A549 treated with Hydrocortisone at 1 μM for 4 hours (cell line): ENCODE measurements around the gene NUSAP1. TPM values are rescaled to one million over a fixed set of nuclear protein-coding genes. Genes with fewer than 3 reads are reported as not detected.

ENCODE experiments used
- total RNA-seq: library from RNA; stranded (reverse); fragments of 200-300 nt; extraction: Qiagen RNA extraction; gene quantifications from 5 replicates; pipeline ENCODE4 v1.2.3, GENCODE V29; 2022

Gene NUSAP1
- 57.2 to 97.0 TPM (median 69.6 TPM) in 5 replicates for total RNA-seq

GRCh38 chr15:41332194-41333025 is at the start of gene NUSAP1, which contains the start of gene OIP5:
Gene NUSAP1, plus strand, starts transcription at chr15:41332881. Its CDS starts 77 bp downstream, at chr15:41332958.
Gene OIP5, minus strand, starts transcription at chr15:41332591. Its CDS starts 30 bp downstream, at chr15:41332561.

GRCh38 chr15:41416742-41417417 is 84.2 kb downstream of the NUSAP1 start, which contains the start of gene RTF1:
Gene RTF1, plus strand, starts transcription at chr15:41417095. Its CDS starts 21 bp downstream, at chr15:41417116.

Other genes starting within 250 kb of the NUSAP1 start
- 12.2 to 15.6 TPM (median 13.1 TPM) in 5 replicates for gene INO80, start 216.6 kb upstream of the NUSAP1 start, total RNA-seq
- 0.06 to 0.22 TPM in 2 of 5 replicates, not detected in the others for gene EXD1, start 102.1 kb upstream of the NUSAP1 start, total RNA-seq
- 54.8 to 87.4 TPM (median 58.1 TPM) in 5 replicates for gene CHP1, start 101.6 kb upstream of the NUSAP1 start, total RNA-seq
- 13.0 to 13.8 TPM (median 13.1 TPM) in 5 replicates for gene OIP5, start 290 bp upstream of the NUSAP1 start, total RNA-seq
- gene NDUFAF1, start 69.6 kb downstream of the NUSAP1 start, total RNA-seq, result 13.1 to 18.4 TPM (median 13.5 TPM) in 5 replicates
- gene RTF1, start 84.2 kb downstream of the NUSAP1 start, total RNA-seq, result 16.6 to 24.3 TPM (median 20.5 TPM) in 5 replicates
- gene ITPKA, start 161.0 kb downstream of the NUSAP1 start, total RNA-seq, result 6.0 to 9.6 TPM (median 8.8 TPM) in 5 replicates
- 0.03 to 0.10 TPM (median 0.07 TPM) in 5 replicates for gene LTK, start 180.9 kb downstream of the NUSAP1 start, total RNA-seq
- gene RPAP1, start 211.4 kb downstream of the NUSAP1 start, total RNA-seq, result 10.7 to 14.3 TPM (median 12.9 TPM) in 5 replicates
- 16.6 to 18.4 TPM (median 16.8 TPM) in 5 replicates for gene TYRO3, start 226.3 kb downstream of the NUSAP1 start, total RNA-seq